OCI-LY1 (cell line): ENCODE measurements around the gene PAX2.
A peak's percentile ranks its signal among the peaks of the same experiment; 100 is the strongest.

ENCODE experiments used
- H2AFZ ChIP-seq: fragments of 200-600 bp; sonication (generic), shearing (Covaris generic); 2 replicates; pipeline ENCODE4 v1.6.0; 2014; ENCODE audit warnings: antibody characterized with exemption, mild to moderate bottlenecking, low read length
- H3F3A ChIP-seq: fragments of 200-600 bp; sonication (generic), shearing (Covaris generic); 2 replicates; pipeline ENCODE4 v1.6.0; 2014; ENCODE audit warnings: mild to moderate bottlenecking, antibody characterized with exemption, low read length, moderate library complexity; ENCODE audit not compliant: insufficient read depth
- H3K27ac ChIP-seq: fragments of 200-600 bp; sonication (generic); 2 replicates; pipeline ENCODE4 v1.5.1; 2014; ENCODE audit warnings: low read length, mixed run types, mild to moderate bottlenecking, low read depth; ENCODE audit not compliant: poor library complexity, severe bottlenecking
- H3K27me3 ChIP-seq: fragments of 200-600 bp; sonication (generic); 2 replicates; pipeline ENCODE4 v1.6.0; 2014; ENCODE audit warnings: antibody characterized with exemption, mild to moderate bottlenecking, low read length, moderate library complexity; ENCODE audit not compliant: insufficient read depth
- H3K36me3 ChIP-seq: fragments of 200-600 bp; sonication (generic); 2 replicates; pipeline ENCODE4 v1.6.1; 2014; ENCODE audit warnings: mild to moderate bottlenecking, antibody characterized with exemption, low read length, moderate library complexity, mixed read lengths; ENCODE audit not compliant: insufficient read depth
- H3K4me1 ChIP-seq: fragments of 200-600 bp; sonication (generic); 2 replicates; pipeline ENCODE4 v1.5.1; 2014; ENCODE audit warnings: mild to moderate bottlenecking, low read length, moderate library complexity; ENCODE audit not compliant: insufficient read depth, severe bottlenecking
- H3K4me2 ChIP-seq: fragments of 200-600 bp; sonication (generic), shearing (Covaris generic); 2 replicates; pipeline ENCODE4 v1.6.1; 2014; ENCODE audit warnings: low read length
- H3K4me3 ChIP-seq: fragments of 200-600 bp; sonication (generic); 2 replicates; pipeline ENCODE4 v1.5.1; 2014; ENCODE audit warnings: low read length, low read depth, mild to moderate bottlenecking, mixed read lengths; ENCODE audit not compliant: poor library complexity, severe bottlenecking
- H3K79me2 ChIP-seq: fragments of 200-600 bp; shearing (Covaris generic); 2 replicates; pipeline ENCODE4 v1.6.1; 2016; ENCODE audit warnings: mixed run types, low read length, mixed read lengths; ENCODE audit not compliant: insufficient read depth
- H3K9ac ChIP-seq: fragments of 200-600 bp; sonication (generic), shearing (Covaris generic); 2 replicates; pipeline ENCODE4 v1.6.1; 2014; ENCODE audit warnings: mild to moderate bottlenecking, low read length, mixed read lengths
- H3K9me2 ChIP-seq: fragments of 200-600 bp; sonication (generic), shearing (Covaris generic); 2 replicates; pipeline ENCODE4 v1.6.1; 2014; ENCODE audit warnings: low read depth, mild to moderate bottlenecking, low read length, mixed read lengths
- H3K9me3 ChIP-seq: fragments of 200-600 bp; shearing (Covaris generic); 2 replicates; pipeline ENCODE4 v1.6.1; 2014; ENCODE audit warnings: low read length, mixed read lengths
- H4K20me1 ChIP-seq: fragments of 200-600 bp; sonication (generic), shearing (Covaris generic); 2 replicates; pipeline ENCODE4 v1.6.0; 2016; ENCODE audit warnings: mild to moderate bottlenecking, low read length; ENCODE audit not compliant: insufficient read depth
- EZH2 ChIP-seq: fragments of 200-600 bp; sonication (generic), shearing (Covaris generic); IDR thresholded peaks from 2 replicates; pipeline ENCODE4 v1.8.0; 2017; ENCODE audit warnings: borderline replicate concordance, mixed run types, mild to moderate bottlenecking, antibody characterized with exemption, low read length, moderate library complexity, mixed read lengths
- TF ChIP-seq, protein P1 (sequence below): fragments of 200-600 bp; sonication (generic), shearing (Covaris generic); IDR thresholded peaks from 2 replicates; pipeline ENCODE4 v1.5.1; 2017; ENCODE audit warnings: mild to moderate bottlenecking, antibody characterized with exemption, low read length, moderate library complexity, mixed read lengths

PAX2 gene

DNA sequence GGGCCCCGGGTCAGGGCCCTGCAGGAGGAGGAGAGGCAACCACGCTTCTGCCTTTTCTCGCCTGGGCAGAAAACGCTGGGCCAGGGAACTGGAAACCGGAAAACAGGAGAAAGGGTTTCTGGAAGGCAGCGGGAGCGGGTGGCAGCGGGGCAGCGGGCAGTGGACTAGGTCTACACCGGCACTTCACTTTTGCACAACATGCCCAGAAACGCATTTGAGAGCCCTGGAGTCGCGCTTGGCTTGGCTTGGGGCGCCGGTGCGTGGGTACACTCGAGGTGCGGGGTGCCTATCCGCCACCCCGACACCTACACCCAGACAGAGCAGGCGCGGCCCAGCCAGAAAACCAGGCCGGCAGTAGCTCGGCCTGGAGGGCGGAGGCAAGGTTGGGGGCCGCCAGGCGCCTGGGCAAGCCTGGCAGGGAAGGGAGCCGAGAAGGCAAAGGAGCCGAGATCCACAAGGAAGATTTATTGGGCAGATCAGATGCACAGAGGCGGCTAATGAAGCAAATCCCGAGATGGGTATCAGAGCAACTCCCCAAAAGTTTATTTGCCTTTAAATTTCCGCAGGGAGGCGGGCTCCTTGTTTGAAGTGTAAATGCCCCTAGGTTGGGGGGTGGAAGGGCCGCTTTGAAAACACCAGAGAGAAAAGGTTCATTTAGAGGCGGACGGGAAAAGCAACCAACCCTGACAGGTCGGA lies 3.2 kb upstream of the PAX2 start:
- Histone ChIP-seq H3K9me2 (no peaks in the 10 kb centered on the region), H3K4me1 (no peaks in the 10 kb centered on the region), H3K27ac (no peak overlapping the region), H3K9ac (no peak overlapping the region), H3K4me3 (no peak overlapping the region), H4K20me1 (no peaks in the 10 kb centered on the region), H3K79me2 (no peaks in the 10 kb centered on the region), H3K9me3 (no peaks in the 10 kb centered on the region), H3K27me3 (no peaks in the 10 kb centered on the region), H3K36me3 (no peaks in the 10 kb centered on the region), H3F3A (no peaks in the 10 kb centered on the region), H2AFZ (no peak overlapping the region), H3K4me2 (no peak overlapping the region)
- TF ChIP-seq, protein P1, sequence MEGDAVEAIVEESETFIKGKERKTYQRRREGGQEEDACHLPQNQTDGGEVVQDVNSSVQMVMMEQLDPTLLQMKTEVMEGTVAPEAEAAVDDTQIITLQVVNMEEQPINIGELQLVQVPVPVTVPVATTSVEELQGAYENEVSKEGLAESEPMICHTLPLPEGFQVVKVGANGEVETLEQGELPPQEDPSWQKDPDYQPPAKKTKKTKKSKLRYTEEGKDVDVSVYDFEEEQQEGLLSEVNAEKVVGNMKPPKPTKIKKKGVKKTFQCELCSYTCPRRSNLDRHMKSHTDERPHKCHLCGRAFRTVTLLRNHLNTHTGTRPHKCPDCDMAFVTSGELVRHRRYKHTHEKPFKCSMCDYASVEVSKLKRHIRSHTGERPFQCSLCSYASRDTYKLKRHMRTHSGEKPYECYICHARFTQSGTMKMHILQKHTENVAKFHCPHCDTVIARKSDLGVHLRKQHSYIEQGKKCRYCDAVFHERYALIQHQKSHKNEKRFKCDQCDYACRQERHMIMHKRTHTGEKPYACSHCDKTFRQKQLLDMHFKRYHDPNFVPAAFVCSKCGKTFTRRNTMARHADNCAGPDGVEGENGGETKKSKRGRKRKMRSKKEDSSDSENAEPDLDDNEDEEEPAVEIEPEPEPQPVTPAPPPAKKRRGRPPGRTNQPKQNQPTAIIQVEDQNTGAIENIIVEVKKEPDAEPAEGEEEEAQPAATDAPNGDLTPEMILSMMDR, result no peak
- TF ChIP-seq EZH2, result no peak

DNA sequence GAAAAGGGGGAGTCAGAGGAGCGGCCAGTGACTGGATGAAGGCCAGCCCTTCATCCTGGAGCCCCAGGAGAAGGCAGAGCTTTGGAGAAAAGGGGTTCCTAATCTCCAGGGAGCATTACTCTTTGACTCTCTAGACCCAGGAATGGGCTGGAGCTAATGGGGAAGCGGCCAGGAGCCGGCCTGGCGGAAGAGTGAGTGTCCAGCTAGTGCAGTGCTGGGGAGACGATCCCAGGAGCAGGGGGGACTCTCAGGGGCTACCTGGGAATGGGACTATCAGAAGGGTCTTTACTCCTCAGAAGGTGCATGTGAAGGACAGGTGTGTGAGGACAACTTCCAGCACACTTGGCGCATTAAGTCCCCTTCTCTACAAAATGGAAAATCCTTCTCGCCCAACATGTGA lies 2.4 kb upstream of the PAX2 start:
- Histone ChIP-seq H3K4me2 (no peak overlapping the region), H2AFZ (no peak overlapping the region), H3K9me3 (no peaks in the 10 kb centered on the region), H4K20me1 (no peaks in the 10 kb centered on the region), H3K4me3 (no peak overlapping the region), H3K36me3 (no peaks in the 10 kb centered on the region), H3K4me1 (no peaks in the 10 kb centered on the region), H3K9me2 (no peaks in the 10 kb centered on the region), H3K9ac (no peak overlapping the region), H3F3A (no peaks in the 10 kb centered on the region), H3K27ac (no peak overlapping the region), H3K79me2 (no peaks in the 10 kb centered on the region), H3K27me3 (no peaks in the 10 kb centered on the region)
- TF ChIP-seq EZH2, result no peak
- TF ChIP-seq, protein P1, result no peak

DNA sequence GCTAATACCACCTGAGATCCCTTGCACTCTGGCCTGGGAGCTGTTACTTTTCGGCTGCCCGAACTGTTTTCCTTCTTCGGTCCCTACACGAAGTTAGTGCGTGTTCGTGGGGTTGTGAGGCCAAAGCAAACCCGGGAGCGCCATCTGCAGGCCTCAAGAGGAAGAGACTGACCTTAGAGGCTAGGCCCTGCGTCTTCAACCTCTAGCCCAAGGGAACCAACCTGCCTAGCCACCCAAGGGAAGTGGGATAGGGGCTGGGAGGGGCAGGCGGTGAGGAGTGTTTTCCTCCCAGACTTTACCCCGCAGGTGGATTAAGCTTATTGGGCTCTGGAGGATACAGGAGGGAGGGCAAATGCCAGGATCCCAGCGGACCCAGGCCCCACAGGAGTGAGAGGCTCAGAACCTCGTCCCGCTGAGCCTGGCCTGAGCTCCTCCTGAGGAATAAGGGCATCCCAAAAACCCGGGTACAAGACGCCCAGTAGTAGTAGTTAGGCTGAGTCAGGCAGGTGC lies 1.7 kb upstream of the PAX2 start:
- H3K9ac ChIP-seq, result no peak overlapping the region
- no peaks in the 10 kb centered on the region for H3K9me2 ChIP-seq
- no peak overlapping the region for H2AFZ ChIP-seq
- H4K20me1 ChIP-seq, result no peaks in the 10 kb centered on the region
- H3K79me2 ChIP-seq, result no peaks in the 10 kb centered on the region
- TF ChIP-seq, protein P1, result peak; percentile 59; the same call in 1 of the 2 replicates
- no peak for TF ChIP-seq EZH2
- H3K36me3 ChIP-seq, result no peaks in the 10 kb centered on the region
- H3F3A ChIP-seq, result no peaks in the 10 kb centered on the region
- no peaks in the 10 kb centered on the region for H3K27me3 ChIP-seq
- H3K4me2 ChIP-seq, result no peak overlapping the region
- H3K4me1 ChIP-seq, result no peaks in the 10 kb centered on the region
- H3K27ac ChIP-seq, result no peak overlapping the region
- no peaks in the 10 kb centered on the region for H3K9me3 ChIP-seq
- no peak overlapping the region for H3K4me3 ChIP-seq
